Measurements from ENCODE around the gene ESYT1. TPM values are rescaled to one million over a fixed set of nuclear protein-coding genes. Genes with fewer than 3 reads are reported as not detected.

ESYT1 gene
- total and polyA plus RNA-seq, 2 donors (not counting 3 experiments of a cell fraction or from before 2014, with no cell fraction given) = 161 to 234 TPM

- peaks cover 31% of the 10 kb centered on the region for H3K4me1 ChIP-seq (ENCODE audit: control insufficient read depth, extremely low read depth, insufficient read depth, low read length)
Observed at GRCh38 chr12:56121204-56121870, 6.7 kb upstream of the ESYT1 start.

GRCh38 chr12:56122637-56123036 is 5.4 kb upstream of the ESYT1 start:
- Histone ChIP-seq H3K9me1 (replicated peaks; ENCODE audit: control insufficient read depth, extremely low read depth, insufficient read depth, low read length) (no peaks in the 10 kb centered on the region), H3K36me3 (ENCODE audit: control insufficient read depth in 2 of 2, extremely low read depth in 1 of 2, insufficient read depth in 2 of 2, low read length in 2 of 2) (peaks cover 0 to 13% of the 10 kb centered on the region in 2 experiments), H3K9ac (replicated peaks; ENCODE audit: extremely low read depth, insufficient read depth, low read length) (no peak overlapping the region), H3K4me1 (ENCODE audit: control insufficient read depth, extremely low read depth, insufficient read depth, low read length) (peaks cover 43% of the 10 kb centered on the region), H3K4me3 (replicated peaks in 1 of 3; ENCODE audit: insufficient read depth in 1 of 3, low read depth in 1 of 3, low read length in 3 of 3) (no peak overlapping the region), H2AFZ (ENCODE audit: low read depth, low read length) (no peak overlapping the region), H3K27ac (ENCODE audit: insufficient read depth, low read depth, low read length) (no peak overlapping the region), H4K20me1 (replicated peaks; ENCODE audit: control insufficient read depth, extremely low read depth, insufficient read depth, low read length) (no peaks in the 10 kb centered on the region), H3K27me3 (ENCODE audit: control insufficient read depth in 2 of 2, insufficient read depth in 2 of 2, low read length in 2 of 2) (no peaks in the 10 kb centered on the region), H3K4me2 (ENCODE audit: insufficient read depth, low read length) (no peak overlapping the region), H3K79me2 (ENCODE audit: control insufficient read depth, insufficient read depth, low read length) (peaks cover 14% of the 10 kb centered on the region), H3K9me3 (replicated peaks; ENCODE audit: control insufficient read depth, insufficient read depth, low read length) (no peaks in the 10 kb centered on the region)
- intact Hi-C loops (cut with micrococcal nuclease) (no loop called here), dilution Hi-C loops (cut with MboI; ENCODE audit: extremely low pct_ligation_motif_present, low sequenced_read_pairs) (no loop called here)
- BruUV-seq (replicated peaks) = no TSS peak
- POLR2A ChIA-PET = interaction anchor here (0.7 kb wide), 1 partner anchor 9 kb away, joined by 3 read pairs; no protein-coding TSS in a partner anchor
- CTCF ChIA-PET = interaction anchor here (11.9 kb wide), 1 partner anchor 66 kb away, joined by 236 read pairs; the partner anchor contains the start of gene SMARCC2
- DNase-seq (ENCODE audit: low read depth, low spot score) (no peak), FAIRE-seq (no peak)
- TF ChIP-seq EZH2 (IDR thresholded peaks at IDR 0.05; ENCODE audit: borderline replicate concordance, low read depth, low read length, severe bottlenecking) = no peak
- no peak for TF ChIP-seq JUN (IDR thresholded peaks at IDR 0.05; ENCODE audit: borderline replicate concordance, insufficient read depth, insufficient read length, low read depth)
- no peak for TF ChIP-seq FOS (IDR thresholded peaks at IDR 0.05; ENCODE audit: borderline replicate concordance, insufficient read depth, low read length)
- no peak for TF ChIP-seq POLR2A (IDR thresholded peaks at IDR 0.05; ENCODE audit: low read depth, low read length)
- no peak for TF ChIP-seq GATA2 (IDR thresholded peaks at IDR 0.05; ENCODE audit: insufficient read depth, insufficient read length, low read depth, low read length)
- TF ChIP-seq CTCF (IDR thresholded peaks at IDR 0.05; ENCODE audit: extremely low read depth in 1 of 2, insufficient read depth in 1 of 2, low read depth in 1 of 2, low read length in 2 of 2) = no peak
- no peak for TF ChIP-seq MYC (IDR thresholded peaks at IDR 0.05; ENCODE audit: low read depth, low read length)

More at GRCh38 chr12:56121204-56121870, 6.7 kb upstream of the ESYT1 start:
- Histone ChIP-seq H3K9me1 (replicated peaks; ENCODE audit: control insufficient read depth, extremely low read depth, insufficient read depth, low read length) (no peaks in the 10 kb centered on the region), H4K20me1 (replicated peaks; ENCODE audit: control insufficient read depth, extremely low read depth, insufficient read depth, low read length) (no peaks in the 10 kb centered on the region), H3K27me3 (ENCODE audit: control insufficient read depth in 2 of 2, insufficient read depth in 2 of 2, low read length in 2 of 2) (no peaks in the 10 kb centered on the region), H3K4me3 (replicated peaks in 1 of 3; ENCODE audit: insufficient read depth in 1 of 3, low read depth in 1 of 3, low read length in 3 of 3) (no peak overlapping the region), H3K9ac (replicated peaks; ENCODE audit: extremely low read depth, insufficient read depth, low read length) (no peak overlapping the region), H2AFZ (ENCODE audit: low read depth, low read length) (no peak overlapping the region), H3K4me2 (ENCODE audit: insufficient read depth, low read length) (no peak overlapping the region), H3K36me3 (ENCODE audit: control insufficient read depth in 2 of 2, extremely low read depth in 1 of 2, insufficient read depth in 2 of 2, low read length in 2 of 2) (peaks cover 0 to 13% of the 10 kb centered on the region in 2 experiments), H3K9me3 (replicated peaks; ENCODE audit: control insufficient read depth, insufficient read depth, low read length) (no peaks in the 10 kb centered on the region), H3K27ac (ENCODE audit: insufficient read depth, low read depth, low read length) (no peak overlapping the region), H3K79me2 (ENCODE audit: control insufficient read depth, insufficient read depth, low read length) (peaks cover 24% of the 10 kb centered on the region)
- dilution Hi-C loops (cut with MboI; ENCODE audit: extremely low pct_ligation_motif_present, low sequenced_read_pairs) (no loop called here), intact Hi-C loops (cut with micrococcal nuclease) (no loop called here)
- BruUV-seq (replicated peaks) = no TSS peak
- FAIRE-seq = no peak
- no peak for TF ChIP-seq POLR2AphosphoS5 (IDR thresholded peaks at IDR 0.05; ENCODE audit: insufficient read depth, low read depth, low read length)
- CTCF ChIA-PET = interaction anchor here (11.9 kb wide), 1 partner anchor 67 kb away, joined by 236 read pairs; the partner anchor contains the start of gene SMARCC2
- POLR2A ChIA-PET = no interaction called here
- DNase-seq (ENCODE audit: low read depth, low spot score) = no peak
